IPS-18a (cell line): ENCODE data around the gene CECR2.

Source experiments
- H3K27ac ChIP-seq: one replicate; pipeline ENCODE4 v1.5.1; 2013; ENCODE audit warnings: low read length
- H3K27me3 ChIP-seq: one replicate; pipeline ENCODE4 v1.6.1; 2013; ENCODE audit warnings: mild to moderate bottlenecking, low read length; ENCODE audit not compliant: control insufficient read depth, insufficient read depth
- H3K36me3 ChIP-seq: one replicate; pipeline ENCODE4 v1.6.1; 2013; ENCODE audit warnings: low read depth, low read length; ENCODE audit not compliant: control insufficient read depth
- H3K4me1 ChIP-seq: one replicate; pipeline ENCODE4 v1.6.1; 2013; ENCODE audit warnings: low read depth, low read length; ENCODE audit not compliant: control insufficient read depth
- H3K4me3 ChIP-seq: one replicate; pipeline ENCODE4 v1.5.1; 2013; ENCODE audit warnings: low read length
- H3K9ac ChIP-seq: one replicate; pipeline ENCODE4 v1.6.1; 2013; ENCODE audit warnings: mild to moderate bottlenecking, low read length, moderate library complexity
- H3K9me3 ChIP-seq: one replicate; pipeline ENCODE4 v1.6.1; 2013; ENCODE audit warnings: low read depth, low read length; ENCODE audit not compliant: control insufficient read depth

CECR2 gene

DNA sequence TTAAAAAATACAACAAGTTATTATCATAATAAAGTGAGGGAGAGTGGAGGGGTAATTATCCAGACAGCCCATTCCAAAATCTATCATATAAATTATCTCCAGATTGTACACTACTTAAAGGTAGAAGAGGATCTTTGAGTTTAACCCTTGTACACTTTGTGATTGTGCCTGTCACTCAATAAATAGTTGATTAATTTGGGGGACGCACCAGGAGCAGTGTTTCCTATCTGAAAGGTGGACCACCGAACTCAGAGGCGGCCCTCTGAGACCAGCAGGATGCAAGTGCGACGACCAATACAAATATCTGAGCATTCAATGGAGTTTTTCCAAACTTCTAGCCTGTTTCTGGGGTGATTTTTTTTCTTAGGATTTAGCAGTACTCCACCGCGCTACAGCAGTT, 1.1 kb upstream of the CECR2 start:
- H3K9me3 ChIP-seq, result no peaks in the 10 kb centered on the region
- no peaks in the 10 kb centered on the region for H3K36me3 ChIP-seq
- peak overlapping the region; percentile 88 for H3K4me3 ChIP-seq
- no peaks in the 10 kb centered on the region for H3K27me3 ChIP-seq
- peaks cover 29% of the 10 kb centered on the region for H3K4me1 ChIP-seq
- H3K9ac ChIP-seq, result peak overlapping the region; percentile 98
- H3K27ac ChIP-seq, result peak overlapping the region; percentile 98

DNA sequence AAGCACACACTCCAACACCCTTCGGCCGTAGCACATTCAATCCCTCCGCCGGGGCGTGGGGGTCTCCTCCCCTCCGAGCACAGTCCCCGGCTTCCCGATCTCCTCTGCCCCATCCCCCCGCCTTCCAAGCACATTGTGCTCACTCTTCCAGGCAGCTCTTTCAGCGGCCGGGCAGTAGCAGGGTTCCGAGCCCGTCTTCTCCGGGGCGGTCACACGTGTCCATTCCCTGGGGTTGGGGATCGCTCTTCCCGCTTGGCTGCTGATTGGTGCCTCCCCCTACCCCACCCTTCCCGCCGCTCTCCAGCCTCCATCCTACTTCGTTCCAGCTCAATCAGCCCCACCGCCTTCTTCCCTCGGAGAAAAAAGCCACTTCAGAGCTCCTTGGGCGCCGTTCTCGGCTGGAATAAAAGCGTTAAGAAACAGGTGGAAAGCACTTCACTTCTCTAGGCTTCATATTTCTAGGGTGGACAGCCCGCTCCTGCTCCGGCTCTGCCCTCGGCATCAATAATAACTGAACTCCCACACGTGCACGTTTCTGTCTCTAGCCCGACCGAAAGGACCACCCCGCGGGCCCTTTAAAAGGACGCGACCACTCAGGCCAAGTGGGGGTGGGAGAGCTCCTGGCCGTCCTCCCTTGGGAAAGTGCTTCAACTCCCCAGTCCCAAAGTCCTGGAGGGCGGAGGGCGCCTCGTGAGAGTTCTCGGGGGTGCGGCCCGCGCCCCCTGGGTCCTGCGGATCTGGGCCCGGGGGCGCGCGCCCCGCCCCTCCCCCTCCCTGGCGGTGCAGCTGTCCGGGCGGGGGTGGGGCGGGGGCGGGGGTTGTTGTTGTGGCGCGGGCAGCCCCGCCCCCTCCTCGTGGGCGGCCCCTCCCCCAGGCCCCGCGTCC, 464 bp upstream of the CECR2 start:
- Histone ChIP-seq H3K4me1 (peaks cover 34% of the 10 kb centered on the region), H3K27me3 (no peaks in the 10 kb centered on the region), H3K9ac (peak overlapping the region; percentile 98), H3K27ac (peak overlapping the region; percentile 98), H3K9me3 (no peaks in the 10 kb centered on the region), H3K36me3 (no peaks in the 10 kb centered on the region), H3K4me3 (peak overlapping the region; percentile 88)

DNA sequence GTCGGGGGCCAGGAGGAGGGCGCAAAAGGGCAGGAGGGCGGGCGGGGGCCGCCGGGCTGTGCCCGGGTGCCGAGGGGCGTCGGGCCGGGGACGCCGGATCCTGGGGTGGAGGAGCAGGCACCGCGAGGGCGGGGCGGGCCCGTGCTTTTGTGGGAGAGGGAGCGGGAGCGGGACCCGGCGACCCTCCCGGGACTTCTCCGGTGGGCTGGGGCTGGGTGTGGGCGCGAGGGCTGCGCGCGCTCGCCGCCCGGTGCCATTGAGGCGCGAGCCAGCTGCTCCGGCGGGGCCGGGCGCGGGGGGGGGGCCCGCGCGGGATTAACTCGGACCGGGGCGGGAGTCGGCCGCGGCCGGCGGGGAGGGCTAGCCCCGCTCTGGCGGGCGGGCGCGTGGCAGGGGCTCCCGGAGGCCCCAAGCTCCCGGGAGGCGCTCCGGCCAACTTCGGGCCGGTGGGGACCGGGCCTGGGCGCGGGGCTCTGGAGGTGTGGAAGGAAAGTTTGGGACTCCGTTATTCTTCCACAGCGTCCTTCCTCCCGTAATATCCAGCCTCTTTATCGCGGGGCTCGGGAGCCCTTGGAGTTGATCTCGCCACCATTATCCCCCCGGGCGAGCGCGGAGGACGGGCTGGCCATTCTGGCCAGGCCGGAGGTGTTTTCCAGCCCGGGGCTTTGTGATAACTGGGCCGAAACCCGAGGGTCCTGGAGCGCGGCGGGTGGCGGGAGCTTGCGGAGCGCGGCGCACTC, 936 bp downstream of the CECR2 start:
- H3K4me1 ChIP-seq, result peaks cover 45% of the 10 kb centered on the region
- no peaks in the 10 kb centered on the region for H3K27me3 ChIP-seq
- peak overlapping the region; percentile 71 for H3K9ac ChIP-seq
- peak overlapping the region; percentile 75 for H3K4me3 ChIP-seq
- H3K27ac ChIP-seq, result peak overlapping the region; percentile 70
- no peaks in the 10 kb centered on the region for H3K9me3 ChIP-seq
- no peaks in the 10 kb centered on the region for H3K36me3 ChIP-seq

DNA sequence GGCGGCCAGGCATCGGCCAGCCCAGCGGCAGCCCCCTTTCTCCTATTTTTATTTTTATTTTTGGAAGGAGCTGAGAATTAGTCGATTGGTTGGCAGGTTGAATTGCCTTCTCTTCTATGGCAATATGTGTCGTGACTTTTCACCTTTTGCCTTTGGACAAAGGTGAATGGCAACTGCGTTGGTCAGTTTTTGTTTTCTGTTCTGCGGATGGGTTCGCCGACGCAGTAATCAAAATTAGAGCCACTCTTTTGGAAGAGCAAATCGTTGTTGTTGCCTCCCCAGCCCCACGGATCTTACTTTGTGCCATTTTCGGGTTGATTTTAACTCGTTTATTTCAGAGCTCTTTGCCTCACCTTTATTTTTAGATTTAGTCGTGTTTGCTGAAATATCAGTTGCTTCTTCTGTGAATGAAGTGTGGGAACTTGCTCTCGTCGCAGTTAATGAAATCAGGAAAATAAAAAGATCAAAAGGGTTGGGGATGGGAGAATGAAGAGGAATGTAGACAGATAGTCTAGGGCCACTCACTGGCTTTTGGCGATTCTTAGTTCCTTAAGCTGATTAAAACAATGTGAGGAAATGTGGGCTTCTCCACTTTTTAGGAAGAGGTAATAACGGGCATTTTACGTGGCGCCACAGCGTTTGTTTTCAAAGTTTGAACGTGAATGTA, 1.6 kb downstream of the CECR2 start:
- Histone ChIP-seq H3K4me1 (peaks cover 50% of the 10 kb centered on the region), H3K36me3 (no peaks in the 10 kb centered on the region), H3K27ac (peak overlapping the region; percentile 70), H3K9me3 (no peaks in the 10 kb centered on the region), H3K9ac (peak overlapping the region; percentile 71), H3K4me3 (peak overlapping the region; percentile 75), H3K27me3 (no peaks in the 10 kb centered on the region)

DNA sequence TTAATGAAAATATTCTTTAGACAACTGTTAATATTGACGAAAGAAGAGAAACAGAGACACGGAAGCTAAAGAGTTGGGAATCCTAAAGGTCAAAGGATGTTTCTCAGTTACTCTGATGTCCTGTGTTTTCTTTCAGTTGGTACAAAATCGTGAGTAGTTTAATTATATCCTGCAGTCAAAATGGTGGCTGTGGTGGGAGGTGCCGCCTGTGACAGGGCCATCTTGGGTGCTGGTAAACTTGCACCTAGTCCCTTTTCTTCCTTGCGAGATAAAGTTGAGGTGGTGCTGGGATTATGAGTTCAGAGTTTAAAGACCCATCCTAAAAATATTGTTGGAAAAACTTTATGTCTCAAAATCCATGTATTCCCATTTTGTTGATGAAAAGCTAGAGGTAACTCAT, 2.2 kb downstream of the CECR2 start:
- Histone ChIP-seq H3K27ac (peak overlapping the region; percentile 70), H3K9ac (peak overlapping the region; percentile 71), H3K27me3 (no peaks in the 10 kb centered on the region), H3K36me3 (no peaks in the 10 kb centered on the region), H3K4me1 (peaks cover 51% of the 10 kb centered on the region), H3K4me3 (peak overlapping the region; percentile 75), H3K9me3 (no peaks in the 10 kb centered on the region)

DNA sequence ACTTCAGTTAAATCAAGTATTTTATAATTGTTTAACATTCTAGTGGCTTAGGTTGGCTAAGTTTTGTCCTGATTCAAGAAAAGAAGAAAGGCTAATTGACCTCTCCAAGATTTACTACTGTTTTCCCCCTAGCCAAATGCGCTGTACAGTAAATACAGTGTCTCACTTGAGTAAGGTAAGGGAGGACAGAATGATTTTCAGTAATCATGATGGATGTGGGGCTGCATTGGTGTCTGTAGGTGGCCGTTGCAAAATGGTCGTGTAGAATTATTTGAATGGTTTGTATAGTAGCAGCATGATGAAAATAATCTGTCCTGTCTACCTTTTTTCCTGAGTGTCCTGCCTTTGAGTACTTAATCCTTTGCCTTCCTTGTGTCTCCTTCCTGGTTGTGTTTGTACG, 4.6 kb downstream of the CECR2 start:
- peaks cover 51% of the 10 kb centered on the region for H3K4me1 ChIP-seq
- no peak overlapping the region for H3K27ac ChIP-seq
- H3K9me3 ChIP-seq, result no peaks in the 10 kb centered on the region
- H3K27me3 ChIP-seq, result no peaks in the 10 kb centered on the region
- H3K9ac ChIP-seq, result no peak overlapping the region
- no peak overlapping the region for H3K4me3 ChIP-seq
- H3K36me3 ChIP-seq, result no peaks in the 10 kb centered on the region

DNA sequence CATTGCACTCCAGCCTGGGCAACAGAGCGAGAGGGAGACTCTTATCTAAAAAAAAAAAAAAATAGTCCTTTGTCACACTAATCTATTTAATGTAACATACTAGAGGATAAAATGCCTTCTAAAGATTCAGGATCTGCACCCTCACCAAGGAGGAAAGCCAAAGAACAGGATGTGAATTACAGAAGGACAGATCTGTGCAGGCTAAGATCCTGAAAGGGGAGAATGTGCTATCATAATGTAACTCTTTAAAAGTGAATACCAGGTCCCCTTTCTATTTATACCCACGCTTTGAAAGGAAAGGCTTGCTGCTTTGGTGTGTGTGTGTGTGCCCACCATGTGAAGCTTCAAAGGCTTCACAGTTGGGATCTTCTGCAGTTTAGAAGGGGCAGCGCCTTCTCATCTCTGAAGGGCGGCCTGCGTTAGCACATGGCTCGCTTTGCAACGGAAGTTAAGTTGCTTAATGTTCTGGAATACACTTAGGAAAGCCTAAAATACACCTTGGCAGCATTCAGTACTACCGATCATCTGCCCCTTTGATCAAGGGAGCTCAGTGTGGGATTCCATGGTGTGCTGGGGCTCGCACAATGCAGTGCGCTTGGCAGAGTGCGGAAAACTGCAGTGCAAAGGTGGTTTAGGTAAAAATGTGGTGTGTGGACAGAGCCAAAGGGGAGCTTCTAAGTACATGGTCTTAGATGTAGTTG, 6.8 kb downstream of the CECR2 start:
- H3K9ac ChIP-seq, result no peak overlapping the region
- no peaks in the 10 kb centered on the region for H3K27me3 ChIP-seq
- H3K4me3 ChIP-seq, result no peak overlapping the region
- H3K4me1 ChIP-seq, result peaks cover 71% of the 10 kb centered on the region
- H3K36me3 ChIP-seq, result no peaks in the 10 kb centered on the region
- no peak overlapping the region for H3K27ac ChIP-seq
- no peaks in the 10 kb centered on the region for H3K9me3 ChIP-seq

DNA sequence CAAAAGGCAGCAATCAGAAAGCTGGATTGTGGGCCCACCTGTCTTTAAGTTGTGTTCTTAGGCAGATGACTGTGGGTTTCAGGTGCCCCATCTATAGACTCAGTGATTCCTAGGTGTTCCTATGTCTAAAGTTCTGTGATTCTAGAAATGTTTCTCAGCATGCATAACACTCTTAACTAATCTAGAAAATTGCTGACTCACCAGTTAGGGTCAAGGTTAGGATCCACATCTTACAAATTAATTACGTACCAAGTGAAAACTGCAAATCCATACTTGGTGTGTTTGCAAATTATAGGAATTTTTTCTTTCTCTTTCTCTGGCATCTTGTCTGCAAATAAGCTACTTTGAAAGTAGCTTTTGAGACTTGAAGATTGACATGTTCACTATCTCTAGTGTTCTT, 7.7 kb downstream of the CECR2 start:
- Histone ChIP-seq H3K9me3 (no peaks in the 10 kb centered on the region), H3K27me3 (no peaks in the 10 kb centered on the region), H3K4me1 (peaks cover 74% of the 10 kb centered on the region), H3K27ac (no peak overlapping the region), H3K4me3 (no peak overlapping the region), H3K9ac (no peak overlapping the region), H3K36me3 (no peaks in the 10 kb centered on the region)

DNA sequence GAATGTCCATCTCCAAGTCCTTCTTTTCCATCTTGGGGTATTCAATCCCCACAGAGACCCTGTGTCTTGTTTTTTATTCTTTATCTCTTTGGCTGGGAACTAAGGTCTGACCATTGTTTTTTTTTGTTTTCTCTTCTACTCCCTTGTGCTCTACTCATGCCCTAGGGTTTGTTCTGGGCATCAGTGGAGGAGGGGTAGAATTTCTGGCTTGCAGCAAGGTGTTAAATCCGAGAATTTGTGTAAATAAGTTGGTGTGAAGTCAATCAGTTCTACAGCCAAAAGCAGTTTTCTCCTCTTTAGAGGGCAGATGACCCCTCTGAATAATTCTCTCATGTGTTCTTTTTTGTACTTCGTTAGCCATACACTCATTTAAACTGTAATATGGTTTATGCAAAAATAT, 10.7 kb downstream of the CECR2 start:
- H3K9me3 ChIP-seq, result no peaks in the 10 kb centered on the region
- peaks cover 58% of the 10 kb centered on the region for H3K4me1 ChIP-seq
- H3K9ac ChIP-seq, result no peak overlapping the region
- H3K27ac ChIP-seq, result no peak overlapping the region
- H3K36me3 ChIP-seq, result no peaks in the 10 kb centered on the region
- H3K27me3 ChIP-seq, result no peaks in the 10 kb centered on the region
- H3K4me3 ChIP-seq, result peak overlapping the region; percentile 17

DNA sequence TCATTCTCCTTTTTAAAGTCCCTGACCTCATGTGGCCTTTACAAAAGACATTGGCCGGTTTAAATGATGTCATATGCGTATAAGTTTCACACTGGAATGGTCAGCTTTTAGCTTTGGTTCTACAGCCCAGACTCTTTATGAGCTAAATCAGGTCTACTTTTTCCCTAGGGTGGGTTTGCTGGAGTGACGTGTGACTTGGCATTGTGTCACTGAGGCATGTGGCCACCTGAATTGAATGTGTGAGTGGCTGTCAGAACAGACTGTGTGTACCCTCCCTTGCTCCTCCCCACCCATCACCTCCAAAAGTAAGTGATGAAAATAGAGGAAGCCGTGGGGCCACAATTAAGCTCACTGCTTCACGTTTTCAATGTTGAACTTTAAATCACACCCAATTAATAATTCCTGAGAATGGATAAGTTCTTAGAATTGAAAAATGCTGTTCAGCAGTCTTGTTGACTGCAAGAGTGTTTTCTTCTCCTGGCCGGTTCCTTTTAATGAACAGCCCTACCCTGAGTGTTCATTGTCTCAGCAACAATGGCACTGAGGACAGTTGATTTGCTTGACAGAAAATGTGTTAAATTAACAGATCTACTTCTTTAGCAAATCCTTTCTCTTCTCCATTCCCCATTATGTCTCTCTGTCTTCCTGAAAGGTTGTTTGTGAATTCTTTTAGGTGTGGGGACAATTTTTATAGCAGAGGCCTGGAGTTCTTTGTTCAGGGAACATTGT, 11.3 kb downstream of the CECR2 start:
- Histone ChIP-seq H3K4me3 (peak overlapping the region; percentile 17), H3K9ac (no peak overlapping the region), H3K36me3 (no peaks in the 10 kb centered on the region), H3K27me3 (no peaks in the 10 kb centered on the region), H3K4me1 (peaks cover 63% of the 10 kb centered on the region), H3K9me3 (no peaks in the 10 kb centered on the region), H3K27ac (no peak overlapping the region)
